Left ventricle myocardium inferior (tissue), 1 donor: Measurements from ENCODE around the gene SLC48A1. TPM values are rescaled to one million over a fixed set of nuclear protein-coding genes. Genes with fewer than 3 reads are reported as not detected.
A peak's percentile ranks its signal among the peaks of the same experiment; 100 is the strongest.

ENCODE experiments used
- DNase-seq: peaks from one replicate; pipeline ENCODE4 v3.0.0-alpha.2; 2020
- H3K27ac ChIP-seq: fragments of 200-600 bp; replicated peaks from 2 replicates; pipeline ENCODE4 v1.8.0; 2021
- H3K27me3 ChIP-seq: fragments of 200-600 bp; 2 replicates; pipeline ENCODE4 v1.8.0; 2021; ENCODE audit warnings: low read depth
- H3K36me3 ChIP-seq: fragments of 200-600 bp; 2 replicates; pipeline ENCODE4 v1.8.0; 2021
- H3K4me1 ChIP-seq: fragments of 200-600 bp; 2 replicates; pipeline ENCODE4 v1.8.0; 2021
- H3K4me3 ChIP-seq: fragments of 200-600 bp; 2 replicates; pipeline ENCODE4 v1.8.0; 2021; ENCODE audit warnings: mild to moderate bottlenecking, moderate library complexity
- H3K9me3 ChIP-seq: fragments of 200-600 bp; replicated peaks from 2 replicates; pipeline ENCODE4 v1.8.0; 2021
- intact Hi-C: fragments of 100-400 bp; cut with micrococcal nuclease; formaldehyde crosslinking; loops from one replicate; pipeline ENCODE4 v1.11.0; 2022
- total RNA-seq: library from RNA; stranded (reverse); fragmentation: NEBNext Ultra II Directional; extraction: Animal tissue kit (Norgen Biotek cat#: 25700); gene quantifications from one replicate; pipeline ENCODE4 v1.2.1, GENCODE V29; 2021
- TF ChIP-seq, protein P1 (sequence below): fragments of 200-600 bp; IDR thresholded peaks from 2 replicates; pipeline ENCODE4 v1.8.0; 2021; ENCODE audit warnings: antibody characterized with exemption, mild to moderate bottlenecking, borderline replicate concordance
- donor health status: DM: no; HTN: yes; CAD: no; lungs with severe emphysema.

The SLC48A1 gene
- total RNA-seq, 1 donor from 2014 or later: 25.3 TPM

DNA sequence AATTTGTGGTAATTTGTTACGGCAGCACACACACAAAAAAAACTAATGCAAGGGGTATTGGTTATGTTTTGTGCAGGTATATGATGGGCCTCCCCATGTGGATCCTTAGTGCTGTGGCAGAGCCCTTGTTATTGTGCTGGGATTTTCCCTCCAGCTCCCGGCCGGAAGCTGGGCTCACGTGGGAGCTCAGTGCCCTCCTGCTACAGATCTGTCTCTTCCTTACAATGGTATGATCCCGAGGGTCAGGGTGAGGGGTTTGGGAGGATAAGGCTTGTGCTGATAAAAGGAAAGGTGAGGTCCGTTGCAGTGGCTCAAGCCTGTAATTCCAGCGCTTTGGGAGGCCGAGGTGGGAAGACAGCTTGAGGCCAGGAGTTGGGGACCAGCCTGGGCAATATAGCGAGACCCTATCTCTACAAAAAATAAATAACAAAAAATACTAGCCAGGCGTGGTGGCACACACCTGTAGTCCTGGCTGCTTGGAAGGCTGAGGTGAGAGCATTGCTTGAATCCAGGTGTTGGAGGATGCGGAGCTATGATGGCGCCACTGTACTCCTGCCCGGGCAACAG lies 861 bp upstream of the SLC48A1 start:
- intact Hi-C loops: loop anchor here (10.0 kb wide), 1 partner anchor 63 kb away; no protein-coding TSS in a partner anchor

DNA sequence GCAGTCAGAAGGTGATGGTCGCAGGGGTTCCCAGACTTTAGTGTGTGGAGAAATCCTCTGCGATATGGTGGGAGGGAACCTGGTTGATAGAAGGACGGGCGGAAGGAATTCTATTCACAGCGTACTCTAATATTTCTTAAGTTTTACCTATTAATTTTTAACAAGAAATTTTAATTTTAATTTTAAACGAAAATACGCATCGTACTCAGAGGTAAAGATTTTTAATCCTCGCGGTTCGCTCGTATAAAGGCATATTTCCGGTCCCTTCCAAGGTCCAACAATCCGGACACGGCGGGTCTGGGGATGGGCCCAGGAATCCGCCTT lies 338 bp upstream of the SLC48A1 start:
- Histone ChIP-seq H3K4me3 (peak overlapping the region; percentile 98), H3K9me3 (no peaks in the 10 kb centered on the region), H3K27ac (peak overlapping the region; percentile 90), H3K4me1 (peaks cover 68% of the 10 kb centered on the region), H3K36me3 (no peaks in the 10 kb centered on the region), H3K27me3 (no peaks in the 10 kb centered on the region)
- intact Hi-C loops: loop anchor here (10.0 kb wide), 1 partner anchor 62 kb away; no protein-coding TSS in a partner anchor
- TF ChIP-seq, protein P1, sequence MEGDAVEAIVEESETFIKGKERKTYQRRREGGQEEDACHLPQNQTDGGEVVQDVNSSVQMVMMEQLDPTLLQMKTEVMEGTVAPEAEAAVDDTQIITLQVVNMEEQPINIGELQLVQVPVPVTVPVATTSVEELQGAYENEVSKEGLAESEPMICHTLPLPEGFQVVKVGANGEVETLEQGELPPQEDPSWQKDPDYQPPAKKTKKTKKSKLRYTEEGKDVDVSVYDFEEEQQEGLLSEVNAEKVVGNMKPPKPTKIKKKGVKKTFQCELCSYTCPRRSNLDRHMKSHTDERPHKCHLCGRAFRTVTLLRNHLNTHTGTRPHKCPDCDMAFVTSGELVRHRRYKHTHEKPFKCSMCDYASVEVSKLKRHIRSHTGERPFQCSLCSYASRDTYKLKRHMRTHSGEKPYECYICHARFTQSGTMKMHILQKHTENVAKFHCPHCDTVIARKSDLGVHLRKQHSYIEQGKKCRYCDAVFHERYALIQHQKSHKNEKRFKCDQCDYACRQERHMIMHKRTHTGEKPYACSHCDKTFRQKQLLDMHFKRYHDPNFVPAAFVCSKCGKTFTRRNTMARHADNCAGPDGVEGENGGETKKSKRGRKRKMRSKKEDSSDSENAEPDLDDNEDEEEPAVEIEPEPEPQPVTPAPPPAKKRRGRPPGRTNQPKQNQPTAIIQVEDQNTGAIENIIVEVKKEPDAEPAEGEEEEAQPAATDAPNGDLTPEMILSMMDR: no peak
- no peak for DNase-seq

More for the DNA sequence above, 861 bp upstream of the SLC48A1 start:
- no peak for DNase-seq
- TF ChIP-seq, protein P1: no peak
- no peak overlapping the region for H3K27ac ChIP-seq
- H3K4me3 ChIP-seq: peak overlapping the region; percentile 98
- no peaks in the 10 kb centered on the region for H3K9me3 ChIP-seq
- H3K4me1 ChIP-seq: peaks cover 67% of the 10 kb centered on the region
- no peaks in the 10 kb centered on the region for H3K36me3 ChIP-seq
- H3K27me3 ChIP-seq: no peaks in the 10 kb centered on the region

DNA sequence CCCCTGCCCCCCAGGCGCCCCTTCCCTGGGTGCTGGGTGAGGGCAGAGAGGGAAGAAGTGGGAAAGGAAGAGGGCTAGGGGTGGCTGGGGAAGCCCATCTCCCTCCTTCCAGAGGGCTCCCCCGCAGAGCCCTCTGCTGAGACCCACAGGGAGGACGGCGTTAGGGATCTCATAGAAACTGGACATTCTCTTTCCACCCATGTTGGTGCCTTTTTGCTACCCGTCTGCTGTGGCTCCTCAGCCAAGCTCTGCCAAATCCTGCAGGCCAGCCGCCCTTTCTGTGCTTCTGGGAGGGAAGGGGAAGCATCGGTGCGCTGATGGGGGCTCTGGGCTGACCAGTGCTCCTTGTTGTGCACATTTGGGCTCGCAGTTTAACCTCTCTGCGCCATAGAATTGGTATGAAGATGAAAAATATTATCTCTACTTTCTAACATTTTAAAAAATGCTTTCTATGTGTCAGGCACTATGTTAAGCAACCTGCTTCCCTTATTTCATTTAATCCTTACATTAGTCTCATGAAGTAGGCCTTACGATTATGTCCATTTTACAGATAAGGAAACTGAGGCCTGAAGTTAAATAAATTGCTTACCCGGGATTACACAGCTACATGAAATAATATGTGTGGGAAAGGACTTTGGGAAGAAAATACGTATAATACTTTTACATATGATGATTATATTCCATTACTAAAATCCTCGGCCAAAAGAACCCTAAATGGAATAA lies 981 bp downstream of the SLC48A1 start:
- Histone ChIP-seq H3K4me3 (peak overlapping the region; percentile 98), H3K27me3 (no peaks in the 10 kb centered on the region), H3K4me1 (peaks cover 70% of the 10 kb centered on the region), H3K36me3 (no peaks in the 10 kb centered on the region), H3K27ac (peak overlapping the region; percentile 90), H3K9me3 (no peaks in the 10 kb centered on the region)
- TF ChIP-seq, protein P1: no peak
- DNase-seq: peak; percentile 15
- intact Hi-C loops: loop anchor here (10.0 kb wide), 1 partner anchor 61 kb away; no protein-coding TSS in a partner anchor

DNA sequence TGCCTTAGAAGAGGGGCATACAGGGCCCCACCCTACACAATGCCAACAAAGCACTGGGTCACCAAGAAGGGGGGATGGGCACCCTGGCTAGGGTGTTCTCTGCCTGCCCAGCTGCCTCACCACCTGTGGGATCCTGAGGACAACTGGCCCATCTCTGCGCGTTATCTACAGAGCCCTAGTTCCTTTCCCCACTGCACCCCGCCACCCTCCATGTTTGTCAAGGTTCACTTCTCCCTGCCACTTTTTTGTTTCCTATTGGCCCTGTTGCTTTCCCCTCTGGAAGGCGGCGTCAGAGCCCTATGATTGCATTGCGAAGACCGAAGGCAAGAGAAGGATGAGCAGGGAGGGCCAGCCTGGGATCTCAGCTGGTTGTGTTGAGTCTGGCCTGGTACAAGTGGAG lies 1.6 kb downstream of the SLC48A1 start:
- DNase-seq: no peak
- Histone ChIP-seq H3K4me3 (no peak overlapping the region), H3K4me1 (peaks cover 74% of the 10 kb centered on the region)

DNA sequence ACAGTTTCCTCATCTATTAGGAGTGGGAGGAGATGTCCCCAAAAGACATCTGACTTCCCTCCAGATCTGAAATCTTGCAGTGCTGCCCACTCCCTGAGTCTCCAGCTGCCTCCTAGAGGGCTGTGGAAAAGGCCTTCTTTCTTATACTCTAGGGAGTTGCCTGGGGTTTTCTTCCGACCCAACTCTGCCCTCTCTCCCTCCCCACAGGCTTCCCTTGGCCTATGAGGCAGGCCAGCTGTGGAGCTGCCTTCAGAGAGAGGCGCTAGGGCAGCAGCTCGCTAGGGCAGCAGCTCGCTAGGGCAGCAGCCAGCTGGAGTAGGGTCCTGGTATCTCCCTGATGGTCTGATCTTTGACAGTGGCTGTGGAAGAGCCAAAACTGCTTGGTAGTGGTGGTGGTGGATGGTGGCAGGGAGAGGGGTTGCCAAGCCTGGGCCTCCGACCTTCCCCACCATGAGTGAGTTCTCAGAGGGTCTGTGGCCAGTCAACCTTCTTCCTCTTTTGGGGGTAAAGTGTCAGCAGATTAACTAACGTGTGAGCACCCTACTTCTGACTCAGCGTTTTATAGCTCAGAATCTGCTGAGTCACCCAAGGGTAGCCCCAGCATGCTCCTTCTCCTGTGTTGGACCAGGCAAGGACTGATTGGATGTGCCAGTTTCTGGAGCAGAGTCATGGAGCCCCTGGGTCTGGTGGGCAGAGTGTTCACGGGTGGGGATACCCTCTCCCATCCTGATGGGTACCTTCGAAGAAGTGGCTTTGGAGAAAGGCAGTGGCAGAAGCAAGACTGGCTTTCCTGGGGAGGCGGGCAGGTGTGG lies 2.3 kb downstream of the SLC48A1 start:
- Histone ChIP-seq H3K27ac (peak overlapping the region; percentile 71), H3K4me1 (peaks cover 79% of the 10 kb centered on the region), H3K27me3 (no peaks in the 10 kb centered on the region), H3K9me3 (no peaks in the 10 kb centered on the region), H3K4me3 (no peak overlapping the region), H3K36me3 (no peaks in the 10 kb centered on the region)
- TF ChIP-seq, protein P1: no peak
- intact Hi-C loops: loop anchor here (10.0 kb wide), 1 partner anchor 59 kb away; no protein-coding TSS in a partner anchor
- DNase-seq: no peak

More for the DNA sequence above, 1.6 kb downstream of the SLC48A1 start:
- H3K27me3 ChIP-seq: no peaks in the 10 kb centered on the region
- intact Hi-C loops: loop anchor here (10.0 kb wide), 1 partner anchor 60 kb away; no protein-coding TSS in a partner anchor
- H3K27ac ChIP-seq: peak overlapping the region; percentile 71
- TF ChIP-seq, protein P1: no peak
- no peaks in the 10 kb centered on the region for H3K36me3 ChIP-seq
- H3K9me3 ChIP-seq: no peaks in the 10 kb centered on the region
